Pulmonary artery endothelial cell (primary cell): ENCODE data around the gene ZNF429. TPM values are rescaled to one million over a fixed set of nuclear protein-coding genes. Genes with fewer than 3 reads are reported as not detected.
"Not testable (repeated sequence)": the region's sequence is repeated elsewhere in the genome, so short reads cannot be mapped to it uniquely, and the experiment has no call there.

Source experiments
- DNase-seq: peaks from one replicate; pipeline ENCODE4 v3.0.0-alpha.2; 2011; ENCODE audit warnings: low read depth, low spot score
- total RNA-seq: library from RNA; depleted of rRNA; stranded (reverse); fragments of >200 nt; gene quantifications from 2 replicates; pipeline ENCODE4 v1.2.3, GENCODE V29; 2014

The ZNF429 gene
- total RNA-seq = 0.79 and 5.4 TPM in 2 replicates

- DNase-seq = peak; percentile 78
Measured at GRCh38 chr19:21505459-21506451, at the start of gene ZNF429. ZNF429 (plus strand) TSS chr19:21505602; CDS start chr19:21505772, 170 bp downstream.

GRCh38 chr19:21460686-21461085, 44.7 kb upstream of the ZNF429 start:
- no peak for DNase-seq

- no peak for DNase-seq
Measured at GRCh38 chr19:21462540-21462939, 42.9 kb upstream of the ZNF429 start.

- no peak for DNase-seq
Measured at GRCh38 chr19:21463449-21464105, 41.8 kb upstream of the ZNF429 start.

- no peak for DNase-seq
Measured at GRCh38 chr19:21466627-21467026, 38.8 kb upstream of the ZNF429 start.

- DNase-seq = no peak
Measured at GRCh38 chr19:21468791-21469190, 36.6 kb upstream of the ZNF429 start.

- DNase-seq = no peak
Measured at GRCh38 chr19:21472507-21472906, 32.9 kb upstream of the ZNF429 start.

GRCh38 chr19:21474671-21475181, 30.7 kb upstream of the ZNF429 start:
- DNase-seq = no peak

- DNase-seq = not testable (repeated sequence)
Measured at GRCh38 chr19:21482361-21482760, 23.0 kb upstream of the ZNF429 start.

GRCh38 chr19:21482863-21483276, 22.5 kb upstream of the ZNF429 start:
- DNase-seq = no peak

GRCh38 chr19:21483589-21484170, 21.7 kb upstream of the ZNF429 start:
- DNase-seq = no peak

GRCh38 chr19:21484631-21485030, 20.8 kb upstream of the ZNF429 start:
- no peak for DNase-seq

GRCh38 chr19:21485926-21486325, 19.5 kb upstream of the ZNF429 start:
- DNase-seq = no peak

GRCh38 chr19:21487969-21488368, 17.4 kb upstream of the ZNF429 start:
- no peak for DNase-seq

- DNase-seq = no peak
Measured at GRCh38 chr19:21491146-21491545, 14.3 kb upstream of the ZNF429 start.

- no peak for DNase-seq
Measured at GRCh38 chr19:21492947-21493906, 12.2 kb upstream of the ZNF429 start.

GRCh38 chr19:21496876-21497275, 8.5 kb upstream of the ZNF429 start:
- DNase-seq = no peak

GRCh38 chr19:21498651-21499050, 6.8 kb upstream of the ZNF429 start:
- DNase-seq = no peak

GRCh38 chr19:21508198-21508597, 2.8 kb downstream of the ZNF429 start:
- no peak for DNase-seq

GRCh38 chr19:21511058-21511457, 5.7 kb downstream of the ZNF429 start:
- DNase-seq = not testable (repeated sequence)

GRCh38 chr19:21512609-21513008, 7.2 kb downstream of the ZNF429 start:
- not testable (repeated sequence) for DNase-seq
